ENCODE measurements around the gene FGFR2. TPM values are rescaled to one million over a fixed set of nuclear protein-coding genes. Genes with fewer than 3 reads are reported as not detected.
A peak's percentile ranks its signal among the peaks of the same experiment; 100 is the strongest.

FGFR2 gene
- total RNA-seq, 1 donor from 2014 or later: 4.4 TPM

DNA sequence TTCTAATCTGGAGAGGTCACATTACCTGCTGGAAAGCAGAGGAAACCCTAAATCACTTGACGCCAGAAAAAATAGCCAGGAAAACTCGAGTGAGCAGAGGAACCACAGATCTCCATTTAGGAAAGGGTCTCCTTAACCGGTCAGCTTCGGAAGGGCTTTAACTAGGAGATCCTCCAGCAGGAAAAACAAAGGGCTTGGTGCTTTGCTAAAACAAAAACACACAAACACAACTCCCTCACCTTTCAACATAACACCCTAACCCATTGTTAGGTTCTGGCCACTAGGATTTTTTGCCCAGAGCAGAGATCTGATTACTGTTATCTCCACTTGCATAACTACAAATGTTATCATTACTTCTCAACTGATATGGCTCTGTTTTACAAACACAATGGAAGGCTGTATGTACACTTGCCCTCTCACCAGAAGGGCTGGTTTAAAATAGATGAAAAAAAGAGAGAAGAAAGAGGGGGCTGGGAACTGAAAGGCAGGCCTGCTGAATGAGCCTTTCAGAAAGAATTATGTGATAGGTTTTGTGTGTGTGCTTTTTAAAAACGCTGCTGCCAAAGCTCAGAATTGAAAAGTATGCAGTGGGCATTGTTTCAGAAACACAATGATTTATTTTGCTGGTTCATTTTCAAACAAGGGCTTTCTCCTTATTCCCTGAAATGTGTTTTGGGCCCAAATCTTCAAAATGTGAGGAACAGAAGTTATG is 161.5 kb downstream of the FGFR2 start:
- no peaks in the 10 kb centered on the region for H3K27me3 ChIP-seq
- no peaks in the 10 kb centered on the region for H3K36me3 ChIP-seq
- TF ChIP-seq, protein P1, sequence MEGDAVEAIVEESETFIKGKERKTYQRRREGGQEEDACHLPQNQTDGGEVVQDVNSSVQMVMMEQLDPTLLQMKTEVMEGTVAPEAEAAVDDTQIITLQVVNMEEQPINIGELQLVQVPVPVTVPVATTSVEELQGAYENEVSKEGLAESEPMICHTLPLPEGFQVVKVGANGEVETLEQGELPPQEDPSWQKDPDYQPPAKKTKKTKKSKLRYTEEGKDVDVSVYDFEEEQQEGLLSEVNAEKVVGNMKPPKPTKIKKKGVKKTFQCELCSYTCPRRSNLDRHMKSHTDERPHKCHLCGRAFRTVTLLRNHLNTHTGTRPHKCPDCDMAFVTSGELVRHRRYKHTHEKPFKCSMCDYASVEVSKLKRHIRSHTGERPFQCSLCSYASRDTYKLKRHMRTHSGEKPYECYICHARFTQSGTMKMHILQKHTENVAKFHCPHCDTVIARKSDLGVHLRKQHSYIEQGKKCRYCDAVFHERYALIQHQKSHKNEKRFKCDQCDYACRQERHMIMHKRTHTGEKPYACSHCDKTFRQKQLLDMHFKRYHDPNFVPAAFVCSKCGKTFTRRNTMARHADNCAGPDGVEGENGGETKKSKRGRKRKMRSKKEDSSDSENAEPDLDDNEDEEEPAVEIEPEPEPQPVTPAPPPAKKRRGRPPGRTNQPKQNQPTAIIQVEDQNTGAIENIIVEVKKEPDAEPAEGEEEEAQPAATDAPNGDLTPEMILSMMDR (IDR thresholded peaks at IDR 0.05): no peak
- H3K4me1 ChIP-seq: no peaks in the 10 kb centered on the region
- H3K27ac ChIP-seq: peak overlapping the region; percentile 1 to 35
- H3K9me3 ChIP-seq: no peaks in the 10 kb centered on the region
- intact Hi-C loops (cut with DNase I): no loop called here
- no peak for DNase-seq (ENCODE audit: low spot score in 2 of 2)
- H3K4me3 ChIP-seq: no peak overlapping the region

DNA sequence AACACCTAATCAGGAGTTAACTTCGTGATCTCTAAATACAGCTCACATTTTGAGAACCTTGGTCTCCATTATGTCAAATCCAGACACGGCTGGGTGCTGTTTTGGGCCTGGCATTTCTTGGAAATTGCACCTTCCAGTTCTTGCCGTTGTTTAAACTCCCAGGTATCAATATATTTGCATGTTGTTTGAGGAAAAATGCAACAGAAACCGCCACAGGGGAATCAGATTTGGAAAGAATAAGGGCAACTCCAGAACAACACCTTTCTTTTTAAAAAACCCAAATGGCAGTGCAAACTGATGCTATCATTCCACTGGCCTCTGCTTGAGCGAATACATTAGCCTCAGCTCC is 162.0 kb downstream of the FGFR2 start:
- intact Hi-C loops (cut with DNase I): no loop called here
- Histone ChIP-seq H3K36me3 (no peaks in the 10 kb centered on the region), H3K27ac (peak overlapping the region in 1 of 2 donors; percentile 35), H3K4me3 (no peak overlapping the region), H3K9me3 (no peaks in the 10 kb centered on the region), H3K27me3 (no peaks in the 10 kb centered on the region), H3K4me1 (no peaks in the 10 kb centered on the region)
- TF ChIP-seq, protein P1 (IDR thresholded peaks at IDR 0.05): no peak
- DNase-seq (ENCODE audit: low spot score in 2 of 2): no peak

DNA sequence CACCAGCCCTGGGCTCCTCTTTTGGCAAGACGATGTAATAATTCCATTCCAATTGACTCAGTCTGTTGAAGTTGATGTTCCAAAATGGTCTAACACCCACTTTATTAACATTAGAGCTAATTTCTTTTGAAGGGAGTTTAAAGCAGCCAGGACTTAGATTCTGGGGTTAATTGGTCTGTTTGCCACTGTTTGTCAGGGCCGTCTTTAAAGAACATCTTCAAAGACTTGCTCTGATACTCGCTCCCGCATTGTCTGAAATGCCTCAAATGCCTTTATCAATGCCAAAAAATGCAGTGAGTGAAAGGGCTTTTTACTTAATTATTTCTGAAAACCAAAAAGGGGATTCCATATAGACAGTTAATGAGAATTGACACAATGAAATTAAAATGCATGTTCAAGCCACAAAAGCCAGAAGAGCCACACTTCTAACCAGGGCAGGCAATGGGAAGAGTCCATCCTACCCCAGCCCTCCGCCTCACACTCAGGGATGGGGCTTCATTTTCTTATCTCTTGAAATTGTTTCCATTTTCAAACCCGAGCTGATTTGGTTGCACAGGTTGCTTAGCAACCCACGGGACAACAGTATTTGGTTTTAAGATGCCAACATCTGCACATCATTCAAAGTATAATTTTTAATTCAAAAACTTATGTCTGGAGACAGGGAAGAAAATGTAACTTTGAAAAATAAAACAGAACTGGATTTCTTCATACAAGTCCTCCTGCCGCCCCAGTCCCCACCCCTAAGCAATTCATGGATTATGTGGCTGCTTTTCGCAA is 163.0 kb downstream of the FGFR2 start:
- no peak overlapping the region for H3K27ac ChIP-seq
- H3K27me3 ChIP-seq: no peaks in the 10 kb centered on the region
- H3K9me3 ChIP-seq: no peaks in the 10 kb centered on the region
- H3K36me3 ChIP-seq: no peaks in the 10 kb centered on the region
- no peaks in the 10 kb centered on the region for H3K4me1 ChIP-seq
- TF ChIP-seq, protein P1 (IDR thresholded peaks at IDR 0.05): no peak
- H3K4me3 ChIP-seq: no peak overlapping the region
- intact Hi-C loops (cut with DNase I): no loop called here
- no peak for DNase-seq (ENCODE audit: low spot score in 2 of 2)

DNA sequence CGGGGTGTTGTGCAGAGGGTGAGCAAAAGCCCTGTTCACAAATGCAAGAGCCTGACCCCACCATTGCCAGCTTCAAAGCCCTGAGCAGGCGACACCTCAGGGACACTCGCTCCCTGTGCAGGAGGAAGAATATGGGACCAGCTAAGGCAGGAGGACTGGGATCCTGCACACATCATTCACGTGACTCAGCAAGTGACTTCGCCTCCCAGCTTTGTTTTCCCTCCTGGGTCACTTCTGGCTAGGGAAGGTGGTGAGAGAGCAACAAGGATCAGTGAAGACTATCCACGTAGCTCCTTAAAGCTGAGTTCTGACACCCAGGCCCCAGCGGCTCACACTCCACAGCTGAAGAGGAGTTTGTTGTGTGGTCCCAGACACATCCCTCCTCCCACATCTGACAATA is 164.3 kb downstream of the FGFR2 start:
- no peaks in the 10 kb centered on the region for H3K4me1 ChIP-seq
- no peak overlapping the region for H3K27ac ChIP-seq
- TF ChIP-seq, protein P1 (IDR thresholded peaks at IDR 0.05): no peak
- no peaks in the 10 kb centered on the region for H3K9me3 ChIP-seq
- DNase-seq (ENCODE audit: low spot score in 2 of 2): no peak
- intact Hi-C loops (cut with DNase I): no loop called here
- H3K36me3 ChIP-seq: no peaks in the 10 kb centered on the region
- H3K4me3 ChIP-seq: no peak overlapping the region
- H3K27me3 ChIP-seq: no peaks in the 10 kb centered on the region

DNA sequence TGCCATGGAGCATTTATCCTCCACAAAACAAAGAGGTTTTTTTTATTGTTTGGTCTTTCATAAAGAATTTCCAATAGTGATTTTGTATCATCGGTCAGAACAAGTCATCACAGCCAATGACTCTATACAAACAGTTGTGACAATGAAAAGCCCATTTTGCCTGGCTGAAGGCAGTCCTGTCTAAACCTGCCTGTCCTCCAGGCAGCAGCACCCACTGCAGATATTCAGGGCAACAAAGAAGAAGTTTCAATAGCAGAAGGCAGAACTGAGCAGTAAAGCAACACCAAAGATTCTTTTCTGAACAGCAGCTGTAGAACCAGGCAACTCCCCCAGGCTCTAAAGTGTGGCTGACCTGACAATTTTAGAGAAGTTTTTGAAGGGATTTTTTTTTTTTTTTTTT is 169.4 kb downstream of the FGFR2 start:
- TF ChIP-seq, protein P1 (IDR thresholded peaks at IDR 0.05): no peak
- Histone ChIP-seq H3K27me3 (no peaks in the 10 kb centered on the region), H3K4me3 (no peak overlapping the region), H3K9me3 (no peaks in the 10 kb centered on the region), H3K36me3 (no peaks in the 10 kb centered on the region), H3K27ac (no peak overlapping the region), H3K4me1 (no peaks in the 10 kb centered on the region)
- no peak for DNase-seq (ENCODE audit: low spot score in 2 of 2)
- intact Hi-C loops (cut with DNase I): no loop called here

Measured in ascending aorta (tissue), 2 donors.